Measurements from ENCODE around the gene LNX2. TPM values are rescaled to one million over a fixed set of nuclear protein-coding genes. Genes with fewer than 3 reads are reported as not detected.

Gene LNX2
- total and polyA plus RNA-seq, 2 of the 4 experiments (the other 2 are of a cell fraction): 3.1 to 7.2 TPM

DNA sequence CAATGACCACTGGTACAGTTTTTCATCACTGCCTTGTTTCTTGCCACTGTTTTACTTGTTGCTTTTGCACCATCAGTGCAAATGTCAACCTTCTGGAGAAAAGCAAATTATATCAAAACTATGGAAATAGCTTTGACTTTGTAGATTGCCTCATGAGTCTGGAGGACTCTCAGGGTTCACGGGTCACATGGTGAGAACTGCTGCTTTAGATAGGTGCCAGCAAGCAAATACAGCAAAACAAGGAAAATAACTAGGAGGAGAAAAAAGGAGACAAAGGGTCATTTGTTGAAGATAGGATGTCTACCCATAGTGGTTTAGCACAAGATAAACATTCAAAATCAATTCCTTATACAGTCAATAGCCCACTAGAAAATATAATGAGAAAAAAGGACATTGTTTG, 34.5 kb upstream of the LNX2 start:
- Histone ChIP-seq H3K4me1 (ENCODE audit: control insufficient read depth, insufficient read depth, low read length) (peaks cover 5% of the 10 kb centered on the region), H2BK5ac (ENCODE audit: low read depth, low read length, poor library complexity, severe bottlenecking) (no peak overlapping the region), H2BK20ac (ENCODE audit: low read depth, low read length) (no peak overlapping the region), H3K23ac (ENCODE audit: low read depth, low read length) (no peak overlapping the region), H3K14ac (replicated peaks; ENCODE audit: low read depth, low read length) (no peak overlapping the region), H3K36me3 (ENCODE audit: control insufficient read depth, insufficient read depth, low read length) (peaks cover 6% of the 10 kb centered on the region), H2BK15ac (ENCODE audit: low read depth, low read length) (no peak overlapping the region), H3K4me2 (ENCODE audit: low read depth, low read length) (no peak overlapping the region), H2AK9ac (replicated peaks; ENCODE audit: low read depth, low read length, poor library complexity) (no peak overlapping the region), H4K91ac (ENCODE audit: insufficient read depth, low read depth, low read length) (no peak overlapping the region), H3K4ac (ENCODE audit: low read depth, low read length) (no peak overlapping the region), H4K5ac (ENCODE audit: low read depth, low read length) (no peak overlapping the region), H3K9me1 (ENCODE audit: insufficient read depth, low read length) (peaks cover 10% of the 10 kb centered on the region; the same call in 1 of the 2 replicates), H3K27me3 (ENCODE audit: control insufficient read depth, insufficient read depth, low read length) (no peaks in the 10 kb centered on the region), H3K18ac (ENCODE audit: low read depth, low read length) (no peak overlapping the region), H2AFZ (replicated peaks; ENCODE audit: low read length, poor library complexity) (no peak overlapping the region), H3K56ac (ENCODE audit: extremely low read depth, insufficient read depth, low read length) (no peak overlapping the region), H4K20me1 (ENCODE audit: insufficient read depth, low read length) (no peaks in the 10 kb centered on the region; the same call in 1 of the 2 replicates), H3K9ac (ENCODE audit: low read depth, low read length) (no peak overlapping the region), H2AK5ac (ENCODE audit: low read depth, low read length) (no peak overlapping the region), H3K9me3 (ENCODE audit: control insufficient read depth, insufficient read depth, low read length) (no peaks in the 10 kb centered on the region), H2BK120ac (ENCODE audit: low read depth, low read length) (no peak overlapping the region), H4K8ac (ENCODE audit: low read depth in 2 of 2, low read length in 2 of 2) (no peak overlapping the region), H3K79me1 (ENCODE audit: low read depth in 1 of 2, low read length in 2 of 2) (peaks cover 22 to 28% of the 10 kb centered on the region in 2 experiments), H3K27ac (ENCODE audit: insufficient read depth, low read length) (no peak overlapping the region), H3K4me3 (ENCODE audit: insufficient read depth, low read depth, low read length) (no peak overlapping the region)
- DNase-seq: no peak
- ChIA-PET POLR2A (ENCODE audit: unreplicated experiment) (no interaction called here), CTCF (interaction anchor here (0.6 kb wide), 1 partner anchor 122 kb away, joined by 4 read pairs; no protein-coding TSS in a partner anchor)
- dilution Hi-C loops (cut with HindIII; ENCODE audit: low sequenced_read_pairs, unreplicated experiment) (no loop called here), intact Hi-C loops (cut with micrococcal nuclease) (no loop called here), in situ Hi-C loops (cut with MboI; ENCODE audit: low sequenced_read_pairs) (no loop called here)
- no peak for TF ChIP-seq CEBPB (IDR thresholded peaks at IDR 0.05; ENCODE audit: low read depth, low read length)
- no peak for TF ChIP-seq MAFK (IDR thresholded peaks at IDR 0.05; ENCODE audit: low read depth, low read length)
- no peak for TF ChIP-seq RCOR1 (IDR thresholded peaks at IDR 0.05; ENCODE audit: insufficient replicate concordance, low read length)
- TF ChIP-seq SMC3 (IDR thresholded peaks at IDR 0.05; ENCODE audit: low read depth, low read length): no peak
- TF ChIP-seq, protein P1, sequence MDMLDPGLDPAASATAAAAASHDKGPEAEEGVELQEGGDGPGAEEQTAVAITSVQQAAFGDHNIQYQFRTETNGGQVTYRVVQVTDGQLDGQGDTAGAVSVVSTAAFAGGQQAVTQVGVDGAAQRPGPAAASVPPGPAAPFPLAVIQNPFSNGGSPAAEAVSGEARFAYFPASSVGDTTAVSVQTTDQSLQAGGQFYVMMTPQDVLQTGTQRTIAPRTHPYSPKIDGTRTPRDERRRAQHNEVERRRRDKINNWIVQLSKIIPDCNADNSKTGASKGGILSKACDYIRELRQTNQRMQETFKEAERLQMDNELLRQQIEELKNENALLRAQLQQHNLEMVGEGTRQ (IDR thresholded peaks at IDR 0.05; ENCODE audit: low read depth, low read length): no peak
- TF ChIP-seq, protein P2, sequence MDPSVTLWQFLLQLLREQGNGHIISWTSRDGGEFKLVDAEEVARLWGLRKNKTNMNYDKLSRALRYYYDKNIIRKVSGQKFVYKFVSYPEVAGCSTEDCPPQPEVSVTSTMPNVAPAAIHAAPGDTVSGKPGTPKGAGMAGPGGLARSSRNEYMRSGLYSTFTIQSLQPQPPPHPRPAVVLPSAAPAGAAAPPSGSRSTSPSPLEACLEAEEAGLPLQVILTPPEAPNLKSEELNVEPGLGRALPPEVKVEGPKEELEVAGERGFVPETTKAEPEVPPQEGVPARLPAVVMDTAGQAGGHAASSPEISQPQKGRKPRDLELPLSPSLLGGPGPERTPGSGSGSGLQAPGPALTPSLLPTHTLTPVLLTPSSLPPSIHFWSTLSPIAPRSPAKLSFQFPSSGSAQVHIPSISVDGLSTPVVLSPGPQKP (IDR thresholded peaks at IDR 0.05; ENCODE audit: borderline replicate concordance, low read depth, low read length): no peak
- no peak for TF ChIP-seq BHLHE40 (IDR thresholded peaks at IDR 0.05; ENCODE audit: low read depth, low read length)
- no peak for TF ChIP-seq RFX5 (IDR thresholded peaks at IDR 0.05; ENCODE audit: low read depth, low read length)
- no peak for TF ChIP-seq NFE2L2 (IDR thresholded peaks at IDR 0.05; ENCODE audit: low read depth, low read length)
- TF ChIP-seq CHD1 (IDR thresholded peaks at IDR 0.05; ENCODE audit: low read depth, low read length): no peak
- TF ChIP-seq POLR2A (IDR thresholded peaks at IDR 0.05; ENCODE audit: low read depth, low read length): no peak
- no peak for TF ChIP-seq RAD21 (IDR thresholded peaks at IDR 0.05; ENCODE audit: low read length)
- TF ChIP-seq, protein P3, sequence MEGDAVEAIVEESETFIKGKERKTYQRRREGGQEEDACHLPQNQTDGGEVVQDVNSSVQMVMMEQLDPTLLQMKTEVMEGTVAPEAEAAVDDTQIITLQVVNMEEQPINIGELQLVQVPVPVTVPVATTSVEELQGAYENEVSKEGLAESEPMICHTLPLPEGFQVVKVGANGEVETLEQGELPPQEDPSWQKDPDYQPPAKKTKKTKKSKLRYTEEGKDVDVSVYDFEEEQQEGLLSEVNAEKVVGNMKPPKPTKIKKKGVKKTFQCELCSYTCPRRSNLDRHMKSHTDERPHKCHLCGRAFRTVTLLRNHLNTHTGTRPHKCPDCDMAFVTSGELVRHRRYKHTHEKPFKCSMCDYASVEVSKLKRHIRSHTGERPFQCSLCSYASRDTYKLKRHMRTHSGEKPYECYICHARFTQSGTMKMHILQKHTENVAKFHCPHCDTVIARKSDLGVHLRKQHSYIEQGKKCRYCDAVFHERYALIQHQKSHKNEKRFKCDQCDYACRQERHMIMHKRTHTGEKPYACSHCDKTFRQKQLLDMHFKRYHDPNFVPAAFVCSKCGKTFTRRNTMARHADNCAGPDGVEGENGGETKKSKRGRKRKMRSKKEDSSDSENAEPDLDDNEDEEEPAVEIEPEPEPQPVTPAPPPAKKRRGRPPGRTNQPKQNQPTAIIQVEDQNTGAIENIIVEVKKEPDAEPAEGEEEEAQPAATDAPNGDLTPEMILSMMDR (conservative IDR thresholded peaks at IDR 0.05; ENCODE audit: low read depth, low read length): no peak
- TF ChIP-seq MAZ (IDR thresholded peaks at IDR 0.05; ENCODE audit: borderline replicate concordance, low read depth, low read length): no peak
- no peak for TF ChIP-seq MXI1 (IDR thresholded peaks at IDR 0.05; ENCODE audit: borderline replicate concordance, low read depth, low read length)
- BruUV-seq (replicated peaks): no TSS peak
- no CpG with 5 or more reads among the region's 1 CpG for WGBS, 2 experiments (ENCODE audit: extremely low coverage in 2 of 2, insufficient read length in 1 of 2)
- ATAC-seq (ENCODE audit: low read depth): no peak
